OCI-M1 (cell line): ENCODE results near the gene MAP4K3.

Source experiments
- DNase-seq: peaks from one replicate; lab custom pipeline; 2025; lab: John Stamatoyannopoulos, UW

MAP4K3 gene

GRCh38 chr2:39443009-39443408, 5.9 kb upstream of the MAP4K3 start:
- DNase-seq: no peak

- DNase-seq: peak; percentile 63
Observed at GRCh38 chr2:39437522-39438296, 624 bp upstream of the MAP4K3 start.

- DNase-seq: peak; percentile 40
Observed at GRCh38 chr2:39435741-39436591, 1.1 kb downstream of the MAP4K3 start.

GRCh38 chr2:39435234-39435633, 1.9 kb downstream of the MAP4K3 start:
- no peak for DNase-seq

GRCh38 chr2:39434233-39434897, 2.7 kb downstream of the MAP4K3 start:
- DNase-seq: peak; percentile 24

- peak; percentile 53 for DNase-seq
Observed at GRCh38 chr2:39433586-39434195, 3.4 kb downstream of the MAP4K3 start.

- no peak for DNase-seq
Observed at GRCh38 chr2:39432701-39433100, 4.4 kb downstream of the MAP4K3 start.

GRCh38 chr2:39431592-39432316, 5.3 kb downstream of the MAP4K3 start:
- DNase-seq: peak; percentile 36

GRCh38 chr2:39429746-39430145, 7.3 kb downstream of the MAP4K3 start:
- no peak for DNase-seq

- DNase-seq: peak; percentile 44
Observed at GRCh38 chr2:39424951-39425350, 12.1 kb downstream of the MAP4K3 start.

GRCh38 chr2:39422700-39423099, 14.4 kb downstream of the MAP4K3 start:
- no peak for DNase-seq

- no peak for DNase-seq
Observed at GRCh38 chr2:39421354-39421753, 15.7 kb downstream of the MAP4K3 start.

GRCh38 chr2:39419282-39420223, 17.5 kb downstream of the MAP4K3 start:
- DNase-seq: no peak

GRCh38 chr2:39418491-39418890, 18.6 kb downstream of the MAP4K3 start:
- no peak for DNase-seq

GRCh38 chr2:39416140-39416539, 20.9 kb downstream of the MAP4K3 start:
- no peak for DNase-seq

- no peak for DNase-seq
Observed at GRCh38 chr2:39413063-39413737, 23.9 kb downstream of the MAP4K3 start.

- no peak for DNase-seq
Observed at GRCh38 chr2:39411181-39411944, 25.7 kb downstream of the MAP4K3 start.

- DNase-seq: peak; percentile 45
Observed at GRCh38 chr2:39409697-39410389, 27.2 kb downstream of the MAP4K3 start.
